Smooth muscle cell of trachea (primary cell): ENCODE data around the gene DENND1B. TPM values are rescaled to one million over a fixed set of nuclear protein-coding genes. Genes with fewer than 3 reads are reported as not detected.

ENCODE experiments used
- total RNA-seq: library from RNA; depleted of rRNA; stranded (reverse); fragments of >200 nt; gene quantifications from 2 replicates; pipeline ENCODE4 v1.2.1, GENCODE V29; 2014

Gene DENND1B, protein sequence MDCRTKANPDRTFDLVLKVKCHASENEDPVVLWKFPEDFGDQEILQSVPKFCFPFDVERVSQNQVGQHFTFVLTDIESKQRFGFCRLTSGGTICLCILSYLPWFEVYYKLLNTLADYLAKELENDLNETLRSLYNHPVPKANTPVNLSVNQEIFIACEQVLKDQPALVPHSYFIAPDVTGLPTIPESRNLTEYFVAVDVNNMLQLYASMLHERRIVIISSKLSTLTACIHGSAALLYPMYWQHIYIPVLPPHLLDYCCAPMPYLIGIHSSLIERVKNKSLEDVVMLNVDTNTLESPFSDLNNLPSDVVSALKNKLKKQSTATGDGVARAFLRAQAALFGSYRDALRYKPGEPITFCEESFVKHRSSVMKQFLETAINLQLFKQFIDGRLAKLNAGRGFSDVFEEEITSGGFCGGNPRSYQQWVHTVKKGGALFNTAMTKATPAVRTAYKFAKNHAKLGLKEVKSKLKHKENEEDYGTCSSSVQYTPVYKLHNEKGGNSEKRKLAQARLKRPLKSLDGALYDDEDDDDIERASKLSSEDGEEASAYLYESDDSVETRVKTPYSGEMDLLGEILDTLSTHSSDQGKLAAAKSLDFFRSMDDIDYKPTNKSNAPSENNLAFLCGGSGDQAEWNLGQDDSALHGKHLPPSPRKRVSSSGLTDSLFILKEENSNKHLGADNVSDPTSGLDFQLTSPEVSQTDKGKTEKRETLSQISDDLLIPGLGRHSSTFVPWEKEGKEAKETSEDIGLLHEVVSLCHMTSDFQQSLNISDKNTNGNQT
- total RNA-seq: 7.6 and 13.4 TPM in 2 replicates

DNA sequence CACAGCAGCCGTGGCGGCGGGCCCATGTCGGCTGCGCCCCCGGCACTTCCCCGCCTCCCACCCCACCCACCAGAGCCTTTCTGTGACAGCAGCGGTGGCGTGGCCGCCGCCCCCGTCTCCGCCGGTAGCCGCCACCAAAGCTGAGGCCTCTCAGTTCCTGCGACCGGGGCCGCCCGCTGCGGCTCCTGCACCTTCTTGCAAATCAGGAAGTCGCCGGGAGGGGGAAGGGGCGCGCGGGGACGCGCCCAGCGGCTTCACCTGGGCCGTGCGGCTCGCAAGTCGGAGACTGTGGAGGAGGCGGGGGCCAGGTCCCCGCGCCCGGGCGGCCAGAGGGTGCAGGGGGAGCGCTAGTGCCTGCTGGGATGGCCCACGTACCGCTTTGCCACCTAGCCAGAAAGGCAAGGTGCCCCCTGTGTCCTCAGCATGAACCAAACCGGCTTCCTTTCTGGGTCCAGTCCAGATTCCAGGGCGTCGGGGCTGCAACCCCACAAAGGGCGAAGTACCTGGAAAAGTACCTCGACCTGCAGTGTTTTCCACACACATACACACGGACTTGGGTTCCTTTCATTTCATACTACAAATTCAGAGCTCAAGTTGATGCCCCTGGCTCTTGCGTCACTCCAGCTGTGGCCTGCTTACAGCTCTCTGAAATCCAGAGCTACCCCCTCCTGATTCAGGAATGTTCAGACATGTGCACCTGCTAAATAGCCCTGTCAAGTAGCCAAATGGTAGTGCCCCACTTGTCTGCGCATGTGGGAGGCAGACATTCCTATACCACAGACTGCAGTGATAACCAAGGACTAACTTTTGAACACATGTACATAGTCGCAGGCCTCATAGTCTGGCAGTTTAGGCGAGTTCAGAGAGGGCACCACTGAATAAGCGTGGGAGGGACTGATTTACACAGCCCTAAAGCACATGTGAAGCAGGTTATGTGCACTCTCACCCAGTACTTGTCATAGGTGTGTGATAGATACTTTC lies at the start of gene DENND1B:
Gene DENND1B (minus strand): TSS at position 199 of the 981 bp plus-strand sequence. CDS start 325 bp downstream, outside the sequence.

Other genes starting within 250 kb of the DENND1B start
- gene C1orf53, start 127.2 kb upstream of the DENND1B start, total RNA-seq: 2.2 and 3.5 TPM in 2 replicates
- not detected in 2 replicates for gene LHX9, start 141.9 kb upstream of the DENND1B start, total RNA-seq